GM12891 (cell line): ENCODE data around the gene ALG11.

Source experiments
- PAX5 ChIP-seq: IDR thresholded peaks from 2 replicates; pipeline ENCODE4 v1.6.1; 2011; ENCODE audit warnings: low read length, moderate library complexity, mild to moderate bottlenecking; ENCODE audit not compliant: insufficient read depth, severe bottlenecking
- POLR2A ChIP-seq: IDR thresholded peaks from 2 replicates; pipeline ENCODE4 v1.6.1; 2011; ENCODE audit warnings: low read depth, low read length, control low read depth
- POLR2AphosphoS5 ChIP-seq: IDR thresholded peaks from 2 replicates; pipeline ENCODE4 v1.6.1; 2011; ENCODE audit warnings: low read depth, low read length, control low read depth
- POU2F2 ChIP-seq: IDR thresholded peaks from 2 replicates; pipeline ENCODE4 v1.6.1; 2011; ENCODE audit warnings: low read depth, mild to moderate bottlenecking, control low read depth, low read length, moderate library complexity
- SPI1 ChIP-seq: IDR thresholded peaks from 2 replicates; pipeline ENCODE4 v1.6.1; 2011; ENCODE audit warnings: low read depth, low read length, control low read depth
- TAF1 ChIP-seq: IDR thresholded peaks from 2 replicates; pipeline ENCODE4 v1.6.1; 2011; ENCODE audit warnings: low read depth, low read length, control low read depth

- no peak for TF ChIP-seq POLR2A
- no peak for TF ChIP-seq POU2F2
- TF ChIP-seq SPI1 = no peak
- no peak for TF ChIP-seq POLR2AphosphoS5
- no peak for TF ChIP-seq TAF1
- no peak for TF ChIP-seq PAX5
Observed at GRCh38 chr13:51974482-51974881, 37.7 kb upstream of the ALG11 start.
